NCI-H128 (cell line): ENCODE results near the gene DMD.
"Not testable (repeated sequence)": the region's sequence is repeated elsewhere in the genome, so short reads cannot be mapped to it uniquely, and the experiment has no call there.

Source experiments
- DNase-seq: peaks from one replicate; lab custom pipeline; 2025; ENCODE audit not compliant: unreplicated experiment; lab: John Stamatoyannopoulos, UW

Gene DMD

DNA sequence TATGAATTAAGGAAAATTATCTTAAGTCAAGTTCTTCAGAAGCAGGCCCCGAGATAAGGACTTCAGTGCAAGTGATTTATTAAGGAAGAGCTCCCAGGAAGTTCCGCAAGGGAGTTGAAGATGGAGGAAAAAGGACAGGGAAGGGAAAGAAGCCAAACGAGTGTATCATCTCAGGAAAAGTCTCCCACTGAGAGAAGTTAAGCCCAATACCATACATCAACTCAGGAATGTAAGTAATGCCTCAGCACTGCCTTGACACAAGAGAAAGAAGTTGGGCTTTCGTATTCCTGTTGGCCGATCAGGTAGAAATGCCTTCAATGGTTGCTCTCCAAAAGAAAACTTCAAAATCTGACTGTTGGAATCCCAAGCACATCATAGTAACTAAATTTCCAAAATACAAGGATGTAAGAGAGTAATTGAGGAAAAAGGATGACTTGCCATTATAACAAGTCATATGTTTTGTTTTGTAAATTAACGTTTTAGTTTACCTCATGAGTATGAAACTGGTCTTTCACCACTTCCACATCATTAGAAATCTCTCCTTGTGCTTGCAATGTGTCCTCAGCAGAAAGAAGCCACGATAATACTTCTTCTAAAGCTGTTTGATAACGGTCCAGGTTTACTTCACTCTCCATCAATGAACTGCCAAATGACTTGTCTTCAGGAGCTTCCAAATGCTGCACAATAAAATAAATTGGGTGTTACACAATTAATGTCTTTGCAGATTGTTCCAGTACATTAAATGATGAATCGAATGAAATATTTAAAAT, 566.7 kb downstream of the DMD start:
- DNase-seq = no peak

DNA sequence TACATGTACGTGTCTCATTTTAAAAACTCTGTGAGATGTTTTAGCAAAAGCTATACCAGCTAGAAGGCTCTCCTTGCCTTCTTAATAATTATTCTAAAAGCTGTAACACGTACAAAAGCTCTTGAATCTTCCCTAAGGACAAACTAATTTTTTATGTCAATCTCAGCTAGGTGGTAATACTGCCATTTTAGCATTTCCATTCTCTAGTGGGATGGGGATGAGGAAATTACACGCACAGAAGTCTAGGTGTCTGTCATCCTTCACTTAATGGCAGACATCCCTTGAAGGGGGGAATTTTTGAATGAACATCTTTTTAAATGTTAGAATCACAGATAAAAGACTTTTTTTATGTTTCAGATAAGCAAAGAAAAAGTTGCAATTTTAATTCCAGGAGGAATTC, 569.1 kb downstream of the DMD start:
- no peak for DNase-seq

DNA sequence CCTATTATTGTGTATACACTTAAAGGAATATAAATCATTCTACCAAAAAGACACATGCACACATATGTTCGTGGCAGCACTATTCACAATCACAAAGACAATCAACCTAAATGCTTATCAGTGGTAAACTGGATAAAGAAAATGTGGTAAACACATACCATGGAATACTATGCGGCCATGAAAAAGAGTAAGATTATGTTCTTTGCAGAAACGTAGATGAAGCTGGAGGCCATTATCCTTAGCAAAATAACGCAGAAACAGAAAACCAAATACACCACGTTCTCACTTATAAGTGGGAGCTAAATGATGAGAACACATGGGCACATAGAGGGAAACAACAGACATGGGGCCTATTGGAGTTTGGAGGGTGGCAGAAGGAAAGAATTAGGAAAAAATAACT, 593.2 kb downstream of the DMD start:
- no peak for DNase-seq

DNA sequence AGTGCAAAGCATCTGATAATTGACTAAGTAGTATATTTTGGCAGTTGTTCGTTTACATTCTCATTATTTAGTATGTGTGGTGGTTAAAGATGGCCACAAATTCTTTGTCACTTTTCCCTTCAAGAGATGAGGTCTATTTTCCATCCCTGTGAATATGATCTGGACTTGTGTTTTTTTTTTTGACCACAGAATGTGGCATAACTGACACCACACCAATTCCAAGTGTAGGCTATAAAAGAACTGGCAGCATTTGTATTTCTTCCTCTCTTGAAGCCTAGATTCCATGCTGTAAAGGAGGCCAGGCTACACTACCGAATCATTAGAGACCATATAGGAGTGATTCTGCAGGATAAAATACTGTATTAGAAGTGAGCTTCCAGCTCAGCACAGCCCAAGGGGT, 596.6 kb downstream of the DMD start:
- no peak for DNase-seq

DNA sequence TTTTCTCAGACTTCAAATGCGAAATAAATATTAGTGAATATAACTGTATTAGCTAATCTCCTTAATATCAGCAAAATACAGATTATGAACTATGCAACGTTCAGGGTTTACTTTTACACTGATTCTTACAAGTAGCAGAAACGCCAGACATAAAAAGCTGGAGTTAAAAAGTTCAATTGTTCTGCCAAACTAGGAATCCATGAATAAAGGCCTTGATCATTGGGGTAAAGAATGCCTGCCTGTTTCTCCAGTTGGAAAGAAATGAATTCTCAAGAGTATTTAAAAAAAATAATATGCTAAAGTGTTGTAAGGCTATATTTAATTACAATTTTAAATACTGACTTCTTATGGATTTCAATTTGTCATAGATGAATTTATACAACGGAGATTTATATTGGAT, 612.2 kb downstream of the DMD start:
- no peak for DNase-seq

DNA sequence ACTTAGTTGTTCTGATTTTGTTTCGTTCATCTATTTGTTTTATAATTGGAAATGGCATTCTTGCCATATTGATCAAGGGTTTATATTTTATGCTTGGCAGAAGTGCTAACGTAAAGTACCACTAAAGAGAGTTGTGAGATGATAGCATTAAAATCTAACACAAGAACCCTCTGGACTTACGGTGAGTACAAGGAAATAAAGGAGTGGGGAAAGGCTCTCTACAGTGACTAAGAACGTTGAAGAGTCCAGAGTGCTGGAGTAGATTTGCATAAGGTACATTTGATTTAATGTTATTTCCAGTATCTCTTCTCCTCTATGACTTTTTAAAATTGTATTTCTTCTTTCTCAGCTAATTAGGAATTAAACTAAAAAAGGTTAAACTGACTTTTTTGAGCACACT, 612.6 kb downstream of the DMD start:
- no peak for DNase-seq

DNA sequence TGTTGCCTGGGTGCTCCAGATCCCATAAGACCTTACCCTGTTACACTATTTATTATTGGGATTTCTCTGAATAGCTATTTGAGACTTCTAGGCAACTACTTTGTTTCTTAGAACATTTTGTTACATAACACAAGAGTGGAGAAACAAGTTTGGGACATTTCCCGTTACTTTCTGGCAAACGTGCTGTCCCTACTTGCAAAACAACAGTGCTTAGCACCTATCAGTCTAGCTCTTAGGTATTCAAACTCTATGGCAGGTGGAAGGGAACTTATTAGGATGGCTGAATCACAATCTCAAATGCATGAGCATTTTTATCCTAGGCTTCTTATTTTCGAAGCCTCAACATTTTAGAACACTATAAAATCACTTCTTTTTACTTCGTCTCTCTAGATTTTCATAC, 613.6 kb downstream of the DMD start:
- no peak for DNase-seq

DNA sequence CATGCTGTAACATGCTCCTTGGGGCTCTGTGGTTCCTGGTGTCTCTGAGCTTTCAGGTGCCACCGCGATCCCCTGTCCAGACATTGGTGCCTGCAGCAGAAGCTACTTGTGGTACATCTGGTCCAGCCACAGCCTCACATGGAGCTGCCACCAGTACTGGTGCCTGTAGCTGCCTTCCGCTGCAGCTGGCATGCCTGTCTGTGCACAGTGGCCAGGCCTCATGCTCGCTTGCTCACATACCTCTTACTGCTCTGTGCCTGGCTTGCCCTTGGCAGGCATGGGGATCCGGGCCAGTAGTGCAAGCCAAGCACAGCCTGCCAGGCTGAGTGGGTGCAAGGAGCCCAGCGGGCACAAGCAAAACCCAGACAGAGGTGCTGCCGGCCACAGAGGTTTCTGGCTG, 618.6 kb downstream of the DMD start:
- no peak for DNase-seq

DNA sequence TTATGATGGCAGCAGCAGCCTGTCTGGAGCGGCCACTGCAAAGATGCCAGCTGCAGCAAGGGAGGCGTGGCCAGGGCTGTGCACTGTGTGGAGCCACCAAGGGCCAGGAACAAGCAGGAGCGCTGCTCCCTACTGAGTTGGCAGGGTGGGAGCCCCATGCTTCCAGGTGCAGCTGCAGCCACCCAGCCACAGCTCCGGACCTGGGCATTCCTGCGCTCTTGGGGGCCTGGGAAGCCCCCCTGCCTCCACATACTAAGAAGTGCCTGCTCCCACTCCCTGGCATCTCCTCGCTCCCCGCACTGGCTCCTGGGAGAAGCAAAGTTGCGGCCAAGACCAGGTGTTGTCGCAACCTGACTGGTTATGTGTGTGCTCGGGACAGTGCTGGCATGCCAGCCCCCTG, 619.8 kb downstream of the DMD start:
- no peak for DNase-seq

DNA sequence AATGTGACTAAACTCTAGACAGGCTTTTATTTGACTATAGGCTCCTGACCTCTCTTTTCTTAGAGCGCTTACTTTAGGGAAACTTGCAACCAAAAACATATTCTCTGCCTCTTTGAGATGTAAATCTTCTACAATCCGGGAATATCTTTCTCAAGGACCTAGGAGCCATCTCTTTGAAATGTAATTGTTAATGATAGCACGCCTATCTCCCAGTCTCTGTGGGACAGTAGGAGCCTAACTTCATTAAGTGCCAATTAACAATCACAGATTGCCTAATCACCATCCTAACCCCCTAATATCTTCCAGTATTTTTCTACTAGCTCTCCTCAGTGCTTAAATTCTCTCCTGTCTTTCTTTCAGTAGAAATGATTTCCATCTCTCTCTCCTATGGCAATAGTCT, 628.6 kb downstream of the DMD start:
- DNase-seq = no peak

DNA sequence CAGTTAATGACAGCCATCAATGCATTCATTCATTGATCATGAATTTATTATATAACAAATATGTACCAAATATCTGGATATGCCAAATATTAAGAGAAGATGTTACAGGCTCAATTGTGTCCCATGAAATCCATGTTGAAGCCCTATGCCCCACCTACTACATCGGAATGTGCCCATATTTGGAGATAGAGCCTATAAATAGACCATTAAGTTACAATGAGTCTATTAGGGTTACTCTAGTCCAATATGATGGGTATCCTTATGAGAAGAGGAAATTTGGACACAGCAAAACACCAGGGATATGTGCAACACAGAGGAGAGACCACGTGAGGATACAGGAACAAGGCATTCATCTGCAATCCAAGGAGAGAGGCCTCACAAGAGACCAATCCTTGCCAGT, 634.5 kb downstream of the DMD start:
- DNase-seq = no peak

DNA sequence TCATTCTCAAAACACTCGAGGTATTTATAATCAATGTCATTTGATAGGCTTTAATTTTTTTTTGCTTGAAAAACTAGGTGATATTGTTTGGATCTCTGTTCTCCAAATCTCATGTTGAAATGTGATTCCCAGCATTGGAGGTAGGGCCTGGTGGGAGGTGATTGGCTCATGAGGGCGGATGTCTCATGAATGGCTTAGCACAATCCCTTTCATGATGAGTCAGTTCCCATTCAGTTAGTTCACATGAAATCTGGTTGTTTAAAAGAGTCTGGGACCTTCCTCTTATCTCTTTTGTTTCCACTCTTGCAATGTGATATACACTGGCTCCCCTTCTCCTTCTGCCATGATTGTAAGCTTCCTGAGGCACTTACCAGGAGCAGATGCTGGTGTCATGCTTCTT, 638.7 kb downstream of the DMD start:
- DNase-seq = no peak

DNA sequence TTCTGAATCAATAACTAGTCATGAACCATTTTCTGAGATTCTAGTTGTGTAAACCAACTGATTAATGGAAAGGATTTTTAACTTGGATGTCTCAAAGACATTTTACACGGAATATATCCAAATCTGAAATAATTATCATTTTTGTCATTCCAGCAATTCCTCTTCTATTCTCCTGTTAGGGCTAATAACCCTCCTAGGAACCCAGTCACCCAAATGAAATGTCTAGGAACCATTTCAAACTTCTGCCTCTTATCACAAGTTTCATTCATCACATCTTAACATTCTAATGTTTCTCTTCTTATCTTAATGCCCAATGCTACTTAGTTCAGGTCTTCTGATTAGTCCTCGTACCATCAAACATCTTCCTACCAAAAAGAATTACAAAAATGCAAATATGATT, 639.8 kb downstream of the DMD start:
- DNase-seq = no peak

DNA sequence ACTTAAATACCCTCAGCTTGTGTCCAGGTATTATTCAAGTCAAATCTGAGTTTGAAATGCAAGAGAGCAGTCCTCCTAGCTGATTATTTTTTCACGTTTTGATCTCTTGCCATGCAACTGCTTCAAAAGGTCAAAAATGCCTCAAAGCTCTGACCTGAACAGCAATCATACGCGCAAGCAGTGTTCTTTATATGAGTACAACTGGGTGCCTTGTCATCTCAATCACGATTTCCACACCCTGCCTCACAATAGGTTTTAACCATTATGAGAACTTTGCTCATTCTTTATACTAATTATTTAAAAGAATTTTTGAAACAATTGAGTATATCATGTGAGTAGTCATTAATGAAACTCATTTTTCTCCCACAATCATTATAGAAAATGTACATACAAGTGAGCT, 649.1 kb downstream of the DMD start:
- no peak for DNase-seq

DNA sequence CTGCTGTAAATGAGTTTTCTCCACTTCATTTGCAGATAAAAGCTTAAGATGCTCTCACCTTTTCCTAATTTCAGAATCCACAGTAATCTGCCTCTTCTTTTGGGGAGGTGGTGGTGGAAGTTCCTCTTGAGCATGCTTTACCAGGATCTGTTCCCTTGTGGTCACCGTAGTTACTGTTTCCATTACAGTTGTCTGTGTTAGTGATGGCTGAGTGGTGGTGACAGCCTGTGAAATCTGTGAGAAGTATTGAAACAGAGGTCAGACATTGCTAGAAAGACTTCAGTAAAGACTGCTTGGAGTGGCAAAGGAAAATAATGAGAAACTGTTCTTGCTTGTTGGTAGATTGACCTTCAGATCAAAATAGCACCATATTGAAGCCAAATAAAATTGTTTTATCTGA, 666.2 kb downstream of the DMD start:
- DNase-seq = no peak

DNA sequence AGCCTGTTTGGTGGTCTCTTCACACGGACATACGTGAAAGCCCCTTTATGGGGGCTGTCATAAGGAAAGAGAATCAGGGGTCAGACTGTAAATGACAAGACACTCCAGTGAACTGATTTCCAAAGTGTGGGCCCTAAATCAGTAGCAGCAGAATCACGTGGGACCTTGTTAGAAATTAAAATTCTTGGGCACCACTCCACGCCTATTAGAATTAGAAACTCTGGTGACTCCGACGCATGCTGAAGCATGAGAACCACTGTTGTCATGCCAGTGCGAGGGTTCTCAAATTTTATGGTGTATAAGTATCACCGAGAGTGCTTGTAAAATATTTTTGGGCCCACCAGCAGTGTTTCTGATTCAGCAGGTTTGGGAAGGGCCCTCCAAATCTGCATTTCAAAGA, 672.8 kb downstream of the DMD start:
- DNase-seq = no peak

DNA sequence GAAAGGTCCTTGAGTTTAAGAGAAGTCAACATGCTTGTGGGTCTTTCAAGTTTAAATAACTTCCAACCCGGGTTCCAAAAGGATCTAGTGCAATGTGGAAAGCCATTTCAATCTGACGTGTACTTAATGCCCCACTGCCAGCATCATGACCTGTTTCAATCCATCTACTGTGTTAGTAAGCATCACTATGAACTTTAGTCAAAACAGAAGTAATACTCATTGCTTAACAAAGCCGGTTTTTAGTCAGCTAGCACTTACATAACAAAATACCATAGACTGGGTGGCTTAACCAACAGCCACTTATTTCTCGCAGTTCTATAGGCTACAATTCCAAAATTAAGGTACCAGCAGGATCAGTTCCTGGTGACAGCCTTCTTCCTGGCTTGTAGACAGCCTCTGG, 677.5 kb downstream of the DMD start:
- DNase-seq = no peak

DNA sequence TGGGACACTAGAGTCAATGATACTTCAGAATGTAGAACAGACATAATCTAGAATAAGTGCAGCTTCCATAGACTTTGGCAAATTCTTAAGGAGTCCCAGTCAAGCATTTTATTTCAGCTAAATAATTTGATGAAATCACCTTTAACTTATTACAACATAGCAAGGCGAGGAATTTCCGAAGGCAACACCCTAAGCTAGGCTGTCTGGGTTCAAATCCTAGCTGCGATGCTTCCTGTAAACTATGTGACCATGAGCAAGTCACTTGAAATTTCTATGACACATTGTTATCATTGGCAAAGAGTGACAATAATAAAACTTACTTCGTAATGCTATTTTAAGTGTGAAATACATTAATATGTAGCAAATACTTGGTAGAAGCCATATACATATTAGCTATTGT, 679.1 kb downstream of the DMD start:
- DNase-seq = no peak

DNA sequence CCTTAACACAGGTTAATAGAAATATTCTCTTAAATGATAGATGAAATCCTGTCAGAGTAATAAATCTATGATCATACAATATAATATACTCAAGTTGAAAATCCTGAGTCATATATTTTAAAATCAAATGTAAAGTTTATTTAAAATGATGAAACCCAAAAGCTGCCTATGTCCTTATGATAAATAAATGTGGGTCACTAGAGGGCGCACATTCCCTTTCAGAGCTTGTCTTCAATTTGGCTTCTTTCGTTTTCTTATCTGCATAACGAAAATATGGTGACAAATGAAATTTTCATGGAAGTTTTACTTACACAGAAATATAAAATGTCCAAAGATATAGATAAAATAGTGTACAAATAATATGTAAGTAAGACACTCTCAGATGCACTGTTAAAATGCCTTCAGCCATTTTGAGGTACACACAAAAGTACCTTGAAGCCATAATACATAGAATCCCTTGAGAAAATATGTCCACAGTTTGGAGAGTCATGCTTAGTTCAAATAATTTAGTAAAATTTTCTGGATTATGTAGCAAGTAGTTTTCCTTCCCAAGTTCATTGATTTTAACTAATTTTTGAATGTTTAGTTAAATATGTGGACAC, 680.4 kb downstream of the DMD start:
- DNase-seq = no peak

DNA sequence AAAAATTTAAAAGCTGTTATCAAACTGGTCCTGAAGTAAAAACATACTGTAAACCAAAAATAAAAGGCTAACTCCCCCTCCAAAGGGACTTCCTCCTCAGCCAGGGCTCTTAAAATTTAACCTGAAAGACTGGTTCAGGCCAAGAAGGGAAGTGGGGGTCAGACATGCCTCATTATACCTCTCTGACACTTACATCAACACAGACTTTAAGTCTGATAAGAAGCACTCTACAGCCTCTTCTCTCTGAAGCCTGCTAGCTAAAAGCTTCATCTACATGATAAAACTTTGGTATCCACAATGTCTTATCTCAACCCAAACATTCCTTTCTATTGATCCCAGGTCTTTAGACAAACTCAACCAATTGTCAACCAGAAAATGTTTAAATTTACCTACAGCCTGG, 682.9 kb downstream of the DMD start:
- DNase-seq = not testable (repeated sequence)

DNA sequence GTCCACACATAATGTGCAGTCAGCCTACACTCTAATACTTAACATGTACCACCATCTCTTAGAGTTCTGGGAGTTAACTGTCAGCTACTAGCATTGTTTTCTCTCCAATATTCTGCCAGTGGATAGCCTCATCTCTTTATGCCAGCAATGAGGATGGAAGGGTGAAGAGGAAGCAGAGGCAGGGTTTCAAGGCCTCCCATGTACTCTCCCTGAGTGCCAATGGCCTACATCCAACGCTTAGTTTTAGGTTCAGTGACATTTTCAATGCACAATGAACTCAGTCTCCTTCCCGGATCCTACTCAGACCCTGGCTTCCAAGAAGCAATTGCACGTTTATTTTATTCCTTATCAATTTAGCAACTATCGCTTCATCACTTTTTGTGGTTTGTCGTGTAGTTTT, 686.1 kb downstream of the DMD start:
- DNase-seq = no peak

DNA sequence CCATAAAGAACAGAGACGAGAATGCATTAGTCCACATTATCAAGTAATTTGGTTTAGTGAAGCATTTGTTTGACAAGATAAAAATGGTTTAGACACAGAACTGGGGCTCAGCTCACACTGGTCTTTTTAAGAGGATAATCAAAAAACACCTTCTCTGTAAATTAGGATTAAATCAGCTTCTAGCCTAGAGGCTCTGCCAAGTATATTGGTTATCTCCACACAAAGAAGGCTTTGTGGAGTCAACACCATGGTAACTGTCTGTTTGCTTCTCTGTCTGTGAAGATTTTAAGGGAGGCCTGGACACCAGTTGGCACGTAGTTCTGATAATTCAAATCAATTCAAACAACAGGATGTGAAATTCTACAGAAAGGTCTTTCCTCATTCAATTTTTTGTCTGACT, 687.0 kb downstream of the DMD start:
- DNase-seq = no peak

DNA sequence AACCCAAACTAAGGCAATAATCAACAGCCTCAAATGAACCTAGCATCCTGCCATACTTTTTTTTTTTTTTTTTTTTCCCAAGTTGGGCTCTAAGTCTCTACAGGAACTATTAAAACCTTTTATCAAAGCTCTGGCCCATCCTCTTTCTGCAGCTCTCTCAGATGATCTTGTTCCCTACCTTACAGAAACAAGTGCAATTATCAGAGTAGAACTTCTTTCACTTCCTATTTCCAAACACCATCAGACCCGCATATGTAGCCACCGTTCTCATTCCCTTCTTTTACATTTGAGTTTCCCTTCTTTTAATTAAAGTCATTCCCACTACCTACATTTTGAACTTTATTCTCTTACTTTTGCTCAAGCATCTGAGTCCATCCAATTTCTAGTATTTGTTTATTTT, 690.6 kb downstream of the DMD start:
- no peak for DNase-seq
